ENCODE measurements around the gene PBOV1. TPM values are rescaled to one million over a fixed set of nuclear protein-coding genes. Genes with fewer than 3 reads are reported as not detected.

The PBOV1 gene
- under 1 TPM in 2 of 4 donors, not detected in 2; 0.03 to 0.20 TPM for polyA plus RNA-seq (ENCODE audit: insufficient read length in 4 of 4)

- no peak for DNase-seq (ENCODE audit: low read depth in 4 of 4, low spot score in 2 of 4)
Measured at GRCh38 chr6:138218449-138218848, at the start of gene PBOV1. Gene PBOV1 (minus strand): TSS chr6:138218491. CDS start chr6:138218395, 96 bp downstream.

- no peak for DNase-seq (ENCODE audit: low read depth in 4 of 4, low spot score in 2 of 4)
Measured at GRCh38 chr6:138266095-138266494, 47.8 kb upstream of the PBOV1 start.

DNA sequence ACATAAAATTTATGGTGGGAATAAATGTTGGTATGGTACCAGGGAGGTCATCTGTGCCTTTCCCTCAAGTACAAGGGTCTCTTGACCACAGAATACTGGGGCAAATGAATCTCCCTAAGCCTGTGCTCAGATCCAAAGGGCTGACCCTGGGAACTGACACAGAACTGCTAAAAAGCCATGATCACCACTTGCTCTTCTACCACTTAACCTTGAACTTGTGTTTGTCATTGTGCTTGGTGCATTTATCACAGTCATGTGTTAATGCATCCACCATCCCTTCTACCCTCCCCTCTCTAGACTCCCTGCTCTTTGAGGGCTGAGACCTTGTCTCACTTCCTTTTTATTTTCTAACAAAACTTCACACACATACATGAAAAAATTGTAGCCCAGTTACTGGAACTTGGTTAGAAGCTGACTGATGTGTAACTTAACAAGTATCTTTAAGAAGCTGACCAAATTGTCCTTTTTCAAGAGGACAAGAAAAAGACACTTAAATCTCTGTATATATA, 46.1 kb upstream of the PBOV1 start:
- no peak for DNase-seq (ENCODE audit: low read depth in 4 of 4, low spot score in 2 of 4)

GRCh38 chr6:138263963-138264362, 45.7 kb upstream of the PBOV1 start:
- no peak for DNase-seq (ENCODE audit: low read depth in 4 of 4, low spot score in 2 of 4)

- DNase-seq (ENCODE audit: low read depth in 4 of 4, low spot score in 2 of 4), result no peak
Measured at GRCh38 chr6:138261116-138261780, 43.0 kb upstream of the PBOV1 start.

- DNase-seq (ENCODE audit: low read depth in 4 of 4, low spot score in 2 of 4), result no peak
Measured at GRCh38 chr6:138258991-138259390, 40.7 kb upstream of the PBOV1 start.

DNA sequence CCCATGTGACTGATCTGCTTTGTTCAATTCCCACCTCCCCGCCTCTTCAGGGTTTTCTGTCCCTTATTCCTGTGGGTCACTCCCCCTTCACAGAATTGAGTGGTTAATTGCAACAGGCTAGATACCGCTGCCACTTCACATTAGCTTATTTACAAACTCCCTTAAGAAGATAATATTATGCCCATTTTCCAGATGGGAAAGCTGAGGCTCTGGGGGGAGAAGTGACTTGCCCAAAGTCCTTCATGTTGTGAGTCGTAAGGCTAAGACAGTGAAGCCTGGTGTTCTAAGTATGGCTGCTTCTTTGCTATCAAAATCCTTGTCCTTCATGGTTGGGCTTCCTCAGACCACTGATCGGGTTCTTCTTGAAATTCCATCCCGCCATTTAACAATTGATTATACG, 39.9 kb upstream of the PBOV1 start:
- DNase-seq (ENCODE audit: low read depth in 4 of 4, low spot score in 2 of 4), result no peak

GRCh38 chr6:138257638-138258040, 39.3 kb upstream of the PBOV1 start:
- DNase-seq (ENCODE audit: low read depth in 4 of 4, low spot score in 2 of 4), result no peak

DNA sequence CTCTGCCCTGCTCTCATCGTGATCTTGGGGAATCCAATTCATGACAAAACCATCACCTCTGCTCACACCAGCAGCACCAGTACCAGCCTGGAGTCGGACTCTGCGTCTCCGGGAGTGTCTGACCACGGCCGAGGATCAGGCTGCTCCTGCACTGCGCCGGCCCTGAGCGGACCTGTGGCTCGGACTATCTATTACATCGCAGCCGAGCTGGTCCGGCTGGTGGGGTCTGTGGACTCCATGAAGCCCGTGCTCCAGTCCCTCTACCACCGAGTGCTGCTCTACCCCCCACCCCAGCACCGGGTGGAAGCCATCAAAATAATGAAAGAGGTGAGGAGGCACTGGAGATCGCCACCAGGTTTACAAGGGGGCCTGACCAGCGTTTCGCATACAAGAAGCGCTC, 37.2 kb upstream of the PBOV1 start:
- no peak for DNase-seq (ENCODE audit: low read depth in 4 of 4, low spot score in 2 of 4)

DNA sequence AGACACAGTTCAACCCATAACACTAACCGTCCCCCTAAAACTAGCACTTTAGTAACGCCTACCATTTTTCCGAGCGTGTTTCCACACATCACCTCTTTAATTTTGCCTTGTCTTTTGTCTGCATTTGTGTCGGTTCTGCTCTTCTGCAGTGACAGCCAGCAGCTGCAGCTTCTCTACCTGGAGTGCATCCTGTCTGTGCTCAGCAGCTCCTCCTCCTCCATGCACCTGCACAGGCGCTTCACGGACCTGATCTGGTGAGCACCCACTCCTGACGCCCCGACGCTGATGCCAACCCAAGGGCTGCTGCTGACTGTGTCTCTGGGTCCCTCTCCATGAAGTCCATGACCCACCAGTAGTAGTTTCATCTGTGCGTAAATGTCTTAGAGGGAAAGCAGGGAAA, 35.4 kb upstream of the PBOV1 start:
- DNase-seq (ENCODE audit: low read depth in 4 of 4, low spot score in 2 of 4), result no peak

DNA sequence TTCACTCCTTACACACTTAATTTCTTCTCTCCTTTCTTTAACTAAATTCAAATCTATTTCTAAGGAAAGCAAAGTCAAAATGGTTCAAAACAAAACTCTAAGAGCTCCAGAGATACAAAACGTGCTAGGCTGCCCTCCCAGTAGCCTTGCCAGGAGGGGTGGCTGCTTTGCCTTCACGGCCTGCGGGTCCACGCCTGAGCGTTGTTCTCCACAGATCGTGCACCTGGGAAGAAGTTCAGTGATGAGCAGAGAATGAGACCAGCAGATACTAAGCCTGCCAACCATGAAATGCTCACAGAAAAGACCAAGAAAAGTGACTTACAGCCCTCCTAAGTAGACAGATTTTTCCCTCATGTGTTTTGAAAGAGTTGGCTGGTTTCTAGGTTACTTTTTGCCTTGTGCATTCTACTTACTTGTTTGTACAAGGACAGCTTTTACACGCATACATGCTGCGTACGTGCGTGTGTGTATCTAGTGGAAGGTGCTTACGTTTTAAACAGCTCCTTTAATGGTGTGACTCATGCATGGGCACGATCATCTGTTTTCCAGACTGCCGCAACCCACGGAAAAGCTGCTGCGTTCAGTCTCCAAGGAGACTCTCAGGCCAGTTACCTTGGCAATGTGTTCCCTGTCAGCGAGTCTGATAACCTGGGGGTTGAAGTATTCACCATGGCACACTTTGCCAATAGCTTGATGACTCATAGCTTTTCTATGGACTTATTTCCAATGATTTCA, 32.4 kb upstream of the PBOV1 start:
- DNase-seq (ENCODE audit: low read depth in 4 of 4, low spot score in 2 of 4), result no peak

DNA sequence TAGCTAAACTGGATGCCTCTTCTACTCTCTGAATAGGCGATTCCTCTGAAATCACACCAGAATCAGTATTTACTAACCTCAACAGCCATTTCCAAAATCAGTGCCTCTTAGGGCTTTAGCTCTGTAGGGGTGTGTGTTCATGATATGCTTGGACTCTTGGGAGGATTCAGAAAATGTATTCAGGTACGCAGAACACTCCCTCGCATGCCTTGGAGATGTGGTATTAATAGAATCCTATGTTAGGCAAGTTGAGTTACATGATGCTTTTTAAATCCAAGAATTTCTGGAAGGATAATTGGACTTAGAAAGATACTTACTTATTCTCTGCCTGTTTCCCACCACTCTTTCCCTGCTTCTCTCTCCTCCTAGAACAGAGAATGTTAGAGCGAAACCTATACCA, 31.8 kb upstream of the PBOV1 start:
- DNase-seq (ENCODE audit: low read depth in 4 of 4, low spot score in 2 of 4), result no peak

- DNase-seq (ENCODE audit: low read depth in 4 of 4, low spot score in 2 of 4), result no peak
Measured at GRCh38 chr6:138248878-138249277, 30.6 kb upstream of the PBOV1 start.

- no peak for DNase-seq (ENCODE audit: low read depth in 4 of 4, low spot score in 2 of 4)
Measured at GRCh38 chr6:138248011-138248410, 29.7 kb upstream of the PBOV1 start.

GRCh38 chr6:138246650-138247440, 28.6 kb upstream of the PBOV1 start:
- DNase-seq (ENCODE audit: low read depth in 4 of 4, low spot score in 2 of 4), result no peak

- no peak for DNase-seq (ENCODE audit: low read depth in 4 of 4, low spot score in 2 of 4)
Measured at GRCh38 chr6:138245751-138246150, 27.5 kb upstream of the PBOV1 start.

DNA sequence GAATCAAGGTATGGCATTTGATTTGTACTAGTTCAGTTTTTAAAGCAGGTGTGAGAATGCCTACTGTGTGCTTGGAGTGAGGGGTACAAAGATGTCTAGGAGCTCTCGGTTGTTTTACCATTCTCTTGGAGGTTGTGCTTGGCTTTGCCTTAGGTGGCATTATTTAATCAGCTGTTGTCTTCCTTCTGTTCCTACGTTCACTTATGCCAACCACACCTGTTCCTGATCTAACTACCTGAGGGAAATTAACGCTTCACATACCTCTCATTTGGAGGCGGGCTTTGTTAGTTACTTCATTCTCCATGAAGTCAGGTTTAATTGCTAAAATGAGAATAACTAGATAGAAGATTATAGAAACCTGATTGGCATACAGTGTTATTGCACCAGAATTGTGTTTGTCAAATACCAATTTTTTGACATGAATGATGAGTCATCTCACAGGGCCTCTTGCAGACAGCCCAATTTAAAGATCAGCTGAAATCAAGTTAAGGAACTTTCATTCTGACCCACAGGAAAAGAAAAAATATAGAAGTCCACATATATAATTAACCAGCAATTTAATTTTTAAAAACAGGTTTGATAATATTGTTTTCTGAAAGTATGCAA, 24.8 kb upstream of the PBOV1 start:
- DNase-seq (ENCODE audit: low read depth in 4 of 4, low spot score in 2 of 4), result no peak

GRCh38 chr6:138241934-138242333, 23.6 kb upstream of the PBOV1 start:
- no peak for DNase-seq (ENCODE audit: low read depth in 4 of 4, low spot score in 2 of 4)

DNA sequence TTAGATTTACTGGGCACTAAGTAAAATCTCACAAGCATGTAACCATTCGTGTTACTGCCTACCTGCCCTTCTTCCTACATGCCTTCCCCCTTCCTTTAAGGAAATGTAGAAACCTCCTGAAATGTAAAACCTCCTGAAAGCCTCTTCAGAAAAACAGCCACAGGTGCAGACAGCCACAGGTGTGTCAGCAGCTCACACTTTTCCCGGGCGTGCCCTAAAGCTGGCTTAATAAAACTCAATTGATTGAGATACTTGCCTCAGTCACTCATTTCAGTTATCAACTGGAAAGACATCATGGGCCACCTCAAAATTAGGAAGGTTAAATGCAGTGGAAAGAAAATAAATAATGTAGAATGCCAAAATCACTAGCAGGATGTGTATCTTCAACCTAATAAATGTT, 23.1 kb upstream of the PBOV1 start:
- no peak for DNase-seq (ENCODE audit: low read depth in 4 of 4, low spot score in 2 of 4)

- no peak for DNase-seq (ENCODE audit: low read depth in 4 of 4, low spot score in 2 of 4)
Measured at GRCh38 chr6:138240476-138241245, 22.4 kb upstream of the PBOV1 start.

All from left renal cortex interstitium (tissue), 4 donors.